ENCODE results near the gene TCTN3. TPM values are rescaled to one million over a fixed set of nuclear protein-coding genes. Genes with fewer than 3 reads are reported as not detected.

The TCTN3 gene
- total and polyA plus RNA-seq, 2 experiments from 2014 or later, result 46.4 to 55.6 TPM

- no peaks in the 10 kb centered on the region for H3K4me1 ChIP-seq (ENCODE audit: insufficient read depth)
- H3K27ac ChIP-seq, result no peak overlapping the region
- no peaks in the 10 kb centered on the region for H3K36me3 ChIP-seq (replicated peaks; ENCODE audit: insufficient read depth, low read depth)
- H3K79me2 ChIP-seq, result no peaks in the 10 kb centered on the region
- H4K20me1 ChIP-seq (ENCODE audit: insufficient read depth, poor library complexity, severe bottlenecking), result no peaks in the 10 kb centered on the region
- DNase-seq (ENCODE audit: low spot score), result no peak
- H3K9me3 ChIP-seq (ENCODE audit: low read depth), result no peaks in the 10 kb centered on the region
- WGBS (ENCODE audit: low lambda C conversion rate, missing lambda C conversion rate), result 65% methylated on average over 2 of the region's 2 CpGs
- no peaks in the 10 kb centered on the region for H3K27me3 ChIP-seq
- H2AFZ ChIP-seq, result no peak overlapping the region
- H3K9me2 ChIP-seq (replicated peaks; ENCODE audit: insufficient read depth), result no peaks in the 10 kb centered on the region
- no peak overlapping the region for H3K4me2 ChIP-seq
- no peak overlapping the region for H3K4me3 ChIP-seq
- TF ChIP-seq EZH2phosphoT487 (IDR thresholded peaks at IDR 0.05; ENCODE audit: low read depth, severe bottlenecking, unreplicated experiment) (no peak), EZH2 (IDR thresholded peaks at IDR 0.05; ENCODE audit: borderline replicate concordance) (no peak), CTCF (IDR thresholded peaks at IDR 0.05; ENCODE audit: poor library complexity) (no peak)
Observed at GRCh38 chr10:95716866-95717265, 23.1 kb upstream of the TCTN3 start.

GRCh38 chr10:95716466-95716865, 22.7 kb upstream of the TCTN3 start:
- 93% methylated on average over 3 of the region's 3 CpGs for WGBS (ENCODE audit: low lambda C conversion rate, missing lambda C conversion rate)
- TF ChIP-seq EZH2 (IDR thresholded peaks at IDR 0.05; ENCODE audit: borderline replicate concordance) (no peak), EZH2phosphoT487 (IDR thresholded peaks at IDR 0.05; ENCODE audit: low read depth, severe bottlenecking, unreplicated experiment) (no peak), CTCF (IDR thresholded peaks at IDR 0.05; ENCODE audit: poor library complexity) (no peak)
- H3K4me2 ChIP-seq, result no peak overlapping the region
- H3K27ac ChIP-seq, result no peak overlapping the region
- no peaks in the 10 kb centered on the region for H3K4me1 ChIP-seq (ENCODE audit: insufficient read depth)
- H4K20me1 ChIP-seq (ENCODE audit: insufficient read depth, poor library complexity, severe bottlenecking), result no peaks in the 10 kb centered on the region
- H3K4me3 ChIP-seq, result no peak overlapping the region
- H3K9me3 ChIP-seq (ENCODE audit: low read depth), result no peaks in the 10 kb centered on the region
- H3K36me3 ChIP-seq (replicated peaks; ENCODE audit: insufficient read depth, low read depth), result no peaks in the 10 kb centered on the region
- H2AFZ ChIP-seq, result no peak overlapping the region
- no peaks in the 10 kb centered on the region for H3K79me2 ChIP-seq
- no peaks in the 10 kb centered on the region for H3K27me3 ChIP-seq
- H3K9me2 ChIP-seq (replicated peaks; ENCODE audit: insufficient read depth), result no peaks in the 10 kb centered on the region
- no peak for DNase-seq (ENCODE audit: low spot score)

GRCh38 chr10:95711492-95711891, 17.8 kb upstream of the TCTN3 start:
- Histone ChIP-seq H3K27ac (no peak overlapping the region), H4K20me1 (ENCODE audit: insufficient read depth, poor library complexity, severe bottlenecking) (no peaks in the 10 kb centered on the region), H3K79me2 (no peaks in the 10 kb centered on the region), H2AFZ (no peak overlapping the region), H3K27me3 (no peaks in the 10 kb centered on the region), H3K4me3 (no peak overlapping the region), H3K9me2 (replicated peaks; ENCODE audit: insufficient read depth) (no peaks in the 10 kb centered on the region), H3K9me3 (ENCODE audit: low read depth) (no peaks in the 10 kb centered on the region), H3K36me3 (replicated peaks; ENCODE audit: insufficient read depth, low read depth) (no peaks in the 10 kb centered on the region), H3K4me2 (no peak overlapping the region), H3K4me1 (ENCODE audit: insufficient read depth) (no peaks in the 10 kb centered on the region)
- 92% methylated on average over 4 of the region's 4 CpGs for WGBS (ENCODE audit: low lambda C conversion rate, missing lambda C conversion rate)
- no peak for TF ChIP-seq EZH2phosphoT487 (IDR thresholded peaks at IDR 0.05; ENCODE audit: low read depth, severe bottlenecking, unreplicated experiment)
- no peak for TF ChIP-seq EZH2 (IDR thresholded peaks at IDR 0.05; ENCODE audit: borderline replicate concordance)
- no peak for TF ChIP-seq CTCF (IDR thresholded peaks at IDR 0.05; ENCODE audit: poor library complexity)
- no peak for DNase-seq (ENCODE audit: low spot score)

- TF ChIP-seq EZH2phosphoT487 (IDR thresholded peaks at IDR 0.05; ENCODE audit: low read depth, severe bottlenecking, unreplicated experiment) (no peak), CTCF (IDR thresholded peaks at IDR 0.05; ENCODE audit: poor library complexity) (no peak), EZH2 (IDR thresholded peaks at IDR 0.05; ENCODE audit: borderline replicate concordance) (no peak)
- Histone ChIP-seq H2AFZ (no peak overlapping the region), H3K36me3 (replicated peaks; ENCODE audit: insufficient read depth, low read depth) (no peaks in the 10 kb centered on the region), H3K4me2 (no peak overlapping the region), H3K27me3 (no peaks in the 10 kb centered on the region), H3K4me3 (no peak overlapping the region), H3K9me3 (ENCODE audit: low read depth) (no peaks in the 10 kb centered on the region), H3K79me2 (no peaks in the 10 kb centered on the region), H3K4me1 (ENCODE audit: insufficient read depth) (no peaks in the 10 kb centered on the region), H3K27ac (no peak overlapping the region), H3K9me2 (replicated peaks; ENCODE audit: insufficient read depth) (no peaks in the 10 kb centered on the region), H4K20me1 (ENCODE audit: insufficient read depth, poor library complexity, severe bottlenecking) (no peaks in the 10 kb centered on the region)
- 88% methylated on average over 7 of the region's 7 CpGs for WGBS (ENCODE audit: low lambda C conversion rate, missing lambda C conversion rate)
- DNase-seq (ENCODE audit: low spot score), result no peak
Observed at GRCh38 chr10:95706990-95707389, 13.3 kb upstream of the TCTN3 start.
